Upper lobe of left lung (tissue), 6 donors: ENCODE results near the gene ADCY2. TPM values are rescaled to one million over a fixed set of nuclear protein-coding genes. Genes with fewer than 3 reads are reported as not detected.

ENCODE experiments used
- ATAC-seq, 2 donors: fragments of 200-7000 bp; cut with Tn5 transposase; one replicate each; pipeline ENCODE4 v1.9.1; 2022; ENCODE audit warnings: mild to moderate bottlenecking in 2 of 2, moderate library complexity in 2 of 2; ENCODE audit not compliant: low FRiP score in 2 of 2
- DNase-seq, 2 donors: peaks; one replicate each; pipeline ENCODE4 v3.0.0-alpha.2; 2019 to 2020
- H3K27ac ChIP-seq, 4 donors: fragments of 200-600 bp; sonication (generic); one replicate each; pipeline ENCODE4 v1.5.1; 2016 to 2019
- H3K27me3 ChIP-seq, 4 donors: fragments of 200-600 bp; sonication (generic); one replicate each; pipeline ENCODE4 v1.5.1; 2017 to 2019
- H3K36me3 ChIP-seq, 4 donors: fragments of 200-600 bp; sonication (generic); one replicate each; pipeline ENCODE4 v1.5.1; 2016 to 2019
- H3K4me1 ChIP-seq, 4 donors: fragments of 200-600 bp; sonication (generic); one replicate each; pipeline ENCODE4 v1.5.1; 2018 to 2019
- H3K4me3 ChIP-seq, 4 donors: fragments of 200-600 bp; sonication (generic); one replicate each; pipeline ENCODE4 v1.5.1; 2017 to 2019; ENCODE audit warnings: mild to moderate bottlenecking in 2 of 4, moderate library complexity in 1 of 4
- H3K9me3 ChIP-seq, 4 donors: fragments of 200-600 bp; sonication (generic); one replicate each; pipeline ENCODE4 v1.5.1; 2018 to 2019
- CTCF ChIP-seq, 6 experiments: fragments of 450-650 bp in 4 of 6; fragments of 200-600 bp in 2 of 6; sonication (generic) in 2 of 6; IDR thresholded peaks; one replicate each; pipeline ENCODE4 v1.5.1; 2016 to 2019; ENCODE audit warnings: antibody characterized with exemption in 6 of 6
- EP300 ChIP-seq, 4 donors: sonication (generic); formaldehyde crosslinking; IDR thresholded peaks; one replicate each; pipeline ENCODE4 v1.5.1; 2017; ENCODE audit warnings: antibody characterized with exemption in 4 of 4, control low read depth in 2 of 4
- POLR2A ChIP-seq, 4 donors: fragments of 450-650 bp; IDR thresholded peaks; one replicate each; pipeline ENCODE4 v1.5.1; 2016 to 2017; ENCODE audit warnings: antibody characterized with exemption in 4 of 4, mild to moderate bottlenecking in 2 of 4
- POLR2AphosphoS5 ChIP-seq, 2 donors: sonication (generic); formaldehyde crosslinking; IDR thresholded peaks; one replicate each; pipeline ENCODE4 v1.5.1; 2017; ENCODE audit warnings: antibody characterized with exemption in 2 of 2
- WGBS, 2 donors: methylation state at CpG; one replicate each; pipeline ENCODE4 v1.1.5; 2017 to 2018; 5-methylcytosine and 5-hydroxymethylcytosine counted together
- total RNA-seq, 6 donors: library from RNA; depleted of rRNA in 4 of 6; stranded (reverse); fragments of >200 nt in 4 of 6; gene quantifications; one replicate each; pipeline versions ENCODE4 v1.1.0 to v1.2.1, GENCODE V29; 2016 to 2021
- donor health status: DM: no; HTN: no; CAD: no; lungs with moderate emphysema.
- donor health status: DM: no; HTN: yes; CAD: no; lungs with severe emphysema.

Gene ADCY2
- total RNA-seq, 6 donors from 2014 or later, result 0.20 to 2.4 (median 0.46) TPM; not detected in 1

- no peak for DNase-seq
- Histone ChIP-seq H3K4me1 (no peaks in the 10 kb centered on the region), H3K9me3 (no peaks in the 10 kb centered on the region), H3K27ac (no peak overlapping the region), H3K27me3 (no peaks in the 10 kb centered on the region), H3K36me3 (no peaks in the 10 kb centered on the region), H3K4me3 (no peak overlapping the region)
- ATAC-seq, result no peak
- 83 to 85% methylated on average over 8 of the region's 8 CpGs for WGBS, 2 donors
- no peak for TF ChIP-seq EP300 (IDR thresholded peaks at IDR 0.05)
These were observed 364.1 kb downstream of the ADCY2 start for GRCh38 chr5:7759951-7760580.

GRCh38 chr5:7762267-7762666 is 366.3 kb downstream of the ADCY2 start:
- H3K9me3 ChIP-seq, result no peaks in the 10 kb centered on the region
- H3K4me3 ChIP-seq, result no peak overlapping the region
- DNase-seq (peak in 1 of 2 donors; percentile 25), ATAC-seq (peak in 1 of 2 donors; percentile 67)
- no peaks in the 10 kb centered on the region for H3K4me1 ChIP-seq
- no peak overlapping the region for H3K27ac ChIP-seq
- no peaks in the 10 kb centered on the region for H3K27me3 ChIP-seq
- 75 to 100% methylated on average over 1 to 2 of the region's 2 CpGs for WGBS, 2 donors
- no peaks in the 10 kb centered on the region for H3K36me3 ChIP-seq
- no peak for TF ChIP-seq POLR2AphosphoS5 (IDR thresholded peaks at IDR 0.05)
- TF ChIP-seq CTCF (IDR thresholded peaks at IDR 0.05), result peak in 1 of 6 experiments; percentile 19

DNA sequence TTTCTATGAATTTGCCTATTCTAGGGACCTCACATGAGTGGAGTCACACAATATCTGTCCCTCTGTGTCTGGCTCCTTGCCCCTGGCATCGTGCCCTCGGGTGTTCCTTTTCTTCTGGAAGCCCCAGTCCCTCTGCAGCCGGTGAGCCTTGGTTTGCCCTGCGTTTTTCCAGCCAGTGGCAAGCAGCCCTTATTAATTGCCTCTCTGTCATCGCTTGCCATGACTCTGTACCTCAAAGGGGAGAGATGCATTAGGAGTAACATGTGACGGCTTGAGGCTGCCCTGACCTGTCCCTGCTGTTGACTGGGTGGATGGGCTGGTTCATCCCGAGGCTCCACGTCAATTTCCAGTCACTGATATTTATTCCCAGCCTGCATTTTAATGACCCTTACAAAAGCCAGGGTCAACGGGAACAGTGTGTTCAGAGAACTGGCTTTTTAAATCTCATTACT is 367.7 kb downstream of the ADCY2 start:
- Histone ChIP-seq H3K4me3 (no peak overlapping the region), H3K27me3 (no peaks in the 10 kb centered on the region), H3K36me3 (no peaks in the 10 kb centered on the region), H3K4me1 (no peaks in the 10 kb centered on the region), H3K9me3 (no peaks in the 10 kb centered on the region), H3K27ac (no peak overlapping the region)
- 53 to 61% methylated on average over 9 of the region's 9 CpGs for WGBS, 2 donors
- TF ChIP-seq CTCF (IDR thresholded peaks at IDR 0.05) (no peak), POLR2AphosphoS5 (IDR thresholded peaks at IDR 0.05) (no peak), POLR2A (IDR thresholded peaks at IDR 0.05) (no peak), EP300 (IDR thresholded peaks at IDR 0.05) (no peak)
- DNase-seq, result no peak
- ATAC-seq, result no peak

DNA sequence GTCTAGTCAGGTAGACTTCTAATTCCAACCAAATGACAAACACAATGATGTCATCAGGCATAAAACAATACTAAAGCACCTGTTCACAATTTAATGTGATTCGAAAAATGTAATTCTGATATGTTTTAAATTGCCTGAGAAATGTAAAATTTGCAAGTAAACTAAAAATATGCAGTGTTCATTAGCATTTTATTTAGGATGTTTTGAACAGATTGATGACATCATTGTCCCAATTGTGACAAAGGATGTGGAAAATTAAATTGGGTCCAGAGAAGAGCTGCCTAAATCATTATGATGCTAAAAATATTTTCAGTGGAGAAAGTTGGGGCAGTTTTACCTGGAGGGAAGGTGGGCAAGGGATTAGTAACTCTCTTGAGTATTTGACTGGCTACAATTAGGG is 368.5 kb downstream of the ADCY2 start:
- WGBS, 2 donors, result 59 to 70% methylated on average over 1 of the region's 1 CpG
- no peaks in the 10 kb centered on the region for H3K36me3 ChIP-seq
- H3K9me3 ChIP-seq, result no peaks in the 10 kb centered on the region
- no peak overlapping the region for H3K27ac ChIP-seq
- ATAC-seq (no peak), DNase-seq (no peak)
- no peak overlapping the region for H3K4me3 ChIP-seq
- no peaks in the 10 kb centered on the region for H3K27me3 ChIP-seq
- H3K4me1 ChIP-seq, result no peaks in the 10 kb centered on the region
- no peak for TF ChIP-seq EP300 (IDR thresholded peaks at IDR 0.05)
- TF ChIP-seq POLR2AphosphoS5 (IDR thresholded peaks at IDR 0.05), result no peak
- TF ChIP-seq CTCF (IDR thresholded peaks at IDR 0.05), result no peak
- no peak for TF ChIP-seq POLR2A (IDR thresholded peaks at IDR 0.05)

- ATAC-seq (no peak), DNase-seq (no peak)
- Histone ChIP-seq H3K4me3 (no peak overlapping the region), H3K27me3 (no peaks in the 10 kb centered on the region), H3K27ac (no peak overlapping the region), H3K9me3 (no peaks in the 10 kb centered on the region), H3K36me3 (no peaks in the 10 kb centered on the region), H3K4me1 (no peaks in the 10 kb centered on the region)
- 64 to 68% methylated on average over 2 of the region's 2 CpGs for WGBS, 2 donors
- TF ChIP-seq POLR2A (IDR thresholded peaks at IDR 0.05) (no peak), EP300 (IDR thresholded peaks at IDR 0.05) (no peak), CTCF (IDR thresholded peaks at IDR 0.05) (no peak), POLR2AphosphoS5 (IDR thresholded peaks at IDR 0.05) (no peak)
These were observed 374.5 kb downstream of the ADCY2 start for GRCh38 chr5:7770436-7770835.
